ENCODE data around the gene LMBRD2.

GRCh38 chr5:36153298-36153677 is 1.6 kb upstream of the LMBRD2 start:
- TF ChIP-seq CTCF (IDR thresholded peaks at IDR 0.05): no peak
- TF ChIP-seq EP300 (IDR thresholded peaks at IDR 0.05): no peak
- TF ChIP-seq POLR2A (IDR thresholded peaks at IDR 0.05): no peak
- TF ChIP-seq POLR2AphosphoS5 (IDR thresholded peaks at IDR 0.05): no peak

Data from suprapubic skin (tissue), 4 donors.